Measurements from ENCODE around the gene DCN. TPM values are rescaled to one million over a fixed set of nuclear protein-coding genes. Genes with fewer than 3 reads are reported as not detected.
A peak's percentile ranks its signal among the peaks of the same experiment; 100 is the strongest.

The DCN gene
- polyA plus RNA-seq, 1 experiment: 4,723 TPM

DNA sequence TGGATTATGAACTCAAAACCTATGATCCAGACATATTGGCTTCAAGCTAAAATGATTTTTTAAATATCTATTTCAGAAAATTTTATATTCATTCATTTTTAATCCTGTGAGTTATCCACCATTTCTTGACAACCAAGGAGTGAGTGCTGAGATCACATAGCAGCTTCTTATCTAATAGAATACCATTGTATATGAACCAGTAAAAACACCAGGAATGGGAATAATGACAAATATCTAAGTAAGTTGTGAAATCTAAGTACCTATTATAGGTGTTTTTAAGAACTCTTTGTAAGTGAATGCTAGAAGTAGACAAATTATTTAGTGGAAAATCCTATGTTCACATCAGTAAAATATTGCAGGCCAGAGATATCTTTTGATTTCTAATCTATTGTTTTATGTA, 79.5 kb downstream of the DCN start:
- no peaks in the 10 kb centered on the region for H3K27me3 ChIP-seq (ENCODE audit: control insufficient read depth, insufficient read depth, low read length)
- H3K27ac ChIP-seq (ENCODE audit: low read depth, low read length): no peak overlapping the region
- CTCF ChIA-PET: no interaction called here
- TF ChIP-seq, protein P1, sequence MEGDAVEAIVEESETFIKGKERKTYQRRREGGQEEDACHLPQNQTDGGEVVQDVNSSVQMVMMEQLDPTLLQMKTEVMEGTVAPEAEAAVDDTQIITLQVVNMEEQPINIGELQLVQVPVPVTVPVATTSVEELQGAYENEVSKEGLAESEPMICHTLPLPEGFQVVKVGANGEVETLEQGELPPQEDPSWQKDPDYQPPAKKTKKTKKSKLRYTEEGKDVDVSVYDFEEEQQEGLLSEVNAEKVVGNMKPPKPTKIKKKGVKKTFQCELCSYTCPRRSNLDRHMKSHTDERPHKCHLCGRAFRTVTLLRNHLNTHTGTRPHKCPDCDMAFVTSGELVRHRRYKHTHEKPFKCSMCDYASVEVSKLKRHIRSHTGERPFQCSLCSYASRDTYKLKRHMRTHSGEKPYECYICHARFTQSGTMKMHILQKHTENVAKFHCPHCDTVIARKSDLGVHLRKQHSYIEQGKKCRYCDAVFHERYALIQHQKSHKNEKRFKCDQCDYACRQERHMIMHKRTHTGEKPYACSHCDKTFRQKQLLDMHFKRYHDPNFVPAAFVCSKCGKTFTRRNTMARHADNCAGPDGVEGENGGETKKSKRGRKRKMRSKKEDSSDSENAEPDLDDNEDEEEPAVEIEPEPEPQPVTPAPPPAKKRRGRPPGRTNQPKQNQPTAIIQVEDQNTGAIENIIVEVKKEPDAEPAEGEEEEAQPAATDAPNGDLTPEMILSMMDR (IDR thresholded peaks at IDR 0.05; ENCODE audit: low read depth, low read length): no peak
- DNase-seq (ENCODE audit: low read depth, low spot score): no peak
- POLR2A ChIA-PET: no interaction called here
- H3K4me3 ChIP-seq (ENCODE audit: low read depth, low read length): no peak overlapping the region
- no peaks in the 10 kb centered on the region for H3K9me3 ChIP-seq (ENCODE audit: control insufficient read depth, insufficient read depth, low read length)

DNA sequence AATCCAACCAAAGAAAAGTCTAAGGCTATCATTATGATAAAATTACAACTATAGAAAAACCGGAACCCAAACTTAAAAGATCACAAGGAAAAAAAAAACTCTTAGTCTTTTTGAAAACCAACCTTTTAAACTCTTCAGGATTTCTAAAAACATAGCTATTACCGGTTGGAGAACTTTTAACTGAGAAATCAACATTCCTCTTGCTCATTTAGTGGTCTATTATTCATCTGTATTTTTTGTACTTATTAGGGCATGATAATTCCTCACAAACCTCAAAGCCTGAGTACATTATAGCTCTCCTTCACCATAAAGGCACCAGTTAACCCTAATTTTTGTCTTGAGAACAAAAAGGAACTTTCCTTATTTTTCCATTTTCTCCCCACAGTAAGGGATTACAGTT, 81.7 kb downstream of the DCN start:
- no peak for DNase-seq (ENCODE audit: low read depth, low spot score)
- Histone ChIP-seq H3K9me3 (ENCODE audit: control insufficient read depth, insufficient read depth, low read length) (no peaks in the 10 kb centered on the region), H3K4me3 (ENCODE audit: low read depth, low read length) (no peak overlapping the region), H3K27ac (ENCODE audit: low read depth, low read length) (no peak overlapping the region), H3K27me3 (ENCODE audit: control insufficient read depth, insufficient read depth, low read length) (no peaks in the 10 kb centered on the region)
- CTCF ChIA-PET: interaction anchor here (0.6 to 1.1 kb wide), 2 partner anchors 123 kb away, joined by 5 to 6 read pairs; no protein-coding TSS in a partner anchor
- TF ChIP-seq, protein P1 (IDR thresholded peaks at IDR 0.05; ENCODE audit: low read depth, low read length): no peak
- POLR2A ChIA-PET: no interaction called here

- H3K27me3 ChIP-seq (ENCODE audit: control insufficient read depth, insufficient read depth, low read length): no peaks in the 10 kb centered on the region
- CTCF ChIA-PET: interaction anchor here (0.8 to 2.4 kb wide), 3 partner anchors 9 to 121 kb away, joined by 3 to 21 read pairs (median 3); no protein-coding TSS in a partner anchor
- TF ChIP-seq, protein P1 (IDR thresholded peaks at IDR 0.05; ENCODE audit: low read depth, low read length): no peak
- no peak overlapping the region for H3K27ac ChIP-seq (ENCODE audit: low read depth, low read length)
- H3K9me3 ChIP-seq (ENCODE audit: control insufficient read depth, insufficient read depth, low read length): no peaks in the 10 kb centered on the region
- DNase-seq (ENCODE audit: low read depth, low spot score): no peak
- no peak overlapping the region for H3K4me3 ChIP-seq (ENCODE audit: low read depth, low read length)
- POLR2A ChIA-PET: interaction anchor here (1.0 to 1.3 kb wide), 2 partner anchors 9 to 256 kb away, joined by 3 to 4 read pairs; no protein-coding TSS in a partner anchor
Observed at GRCh38 chr12:91099836-91100235, 82.8 kb downstream of the DCN start.

- no peak for DNase-seq (ENCODE audit: low read depth, low spot score)
- no peak overlapping the region for H3K27ac ChIP-seq (ENCODE audit: low read depth, low read length)
- no peaks in the 10 kb centered on the region for H3K9me3 ChIP-seq (ENCODE audit: control insufficient read depth, insufficient read depth, low read length)
- H3K4me3 ChIP-seq (ENCODE audit: low read depth, low read length): no peak overlapping the region
- TF ChIP-seq, protein P1 (IDR thresholded peaks at IDR 0.05; ENCODE audit: low read depth, low read length): no peak
- H3K27me3 ChIP-seq (ENCODE audit: control insufficient read depth, insufficient read depth, low read length): no peaks in the 10 kb centered on the region
- ChIA-PET CTCF (interaction anchor here (0.8 to 2.4 kb wide), 3 partner anchors 10 to 121 kb away, joined by 3 to 21 read pairs (median 3); no protein-coding TSS in a partner anchor), POLR2A (interaction anchor here (1.0 to 1.3 kb wide), 2 partner anchors 9 to 256 kb away, joined by 3 to 4 read pairs; no protein-coding TSS in a partner anchor)
Observed at GRCh38 chr12:91099341-91099740, 83.3 kb downstream of the DCN start.

DNA sequence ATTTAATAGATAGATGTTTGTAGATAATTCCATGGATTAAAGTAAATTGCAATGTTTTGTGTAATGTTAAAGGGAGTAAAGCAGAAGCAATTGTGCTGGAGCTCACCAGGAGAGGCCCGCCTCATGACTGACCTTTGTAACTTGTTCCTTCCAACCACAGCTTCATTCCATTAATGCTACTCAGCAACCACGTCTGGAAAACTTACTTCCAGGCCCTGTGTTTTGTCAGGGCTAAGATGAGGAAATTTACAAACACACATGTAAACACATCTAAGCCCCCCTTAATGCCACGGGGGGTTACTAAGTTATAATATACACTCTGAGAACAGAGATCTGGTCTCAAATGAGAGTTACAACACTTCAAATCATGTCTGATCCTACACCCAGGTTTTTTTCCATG, 83.7 kb downstream of the DCN start:
- no peak overlapping the region for H3K27ac ChIP-seq (ENCODE audit: low read depth, low read length)
- H3K4me3 ChIP-seq (ENCODE audit: low read depth, low read length): no peak overlapping the region
- H3K9me3 ChIP-seq (ENCODE audit: control insufficient read depth, insufficient read depth, low read length): no peaks in the 10 kb centered on the region
- TF ChIP-seq, protein P1 (IDR thresholded peaks at IDR 0.05; ENCODE audit: low read depth, low read length): no peak
- ChIA-PET CTCF (interaction anchor here (1.1 to 2.4 kb wide), 2 partner anchors 10 to 13 kb away, joined by 3 to 21 read pairs; no protein-coding TSS in a partner anchor), POLR2A (interaction anchor here (0.6 to 1.3 kb wide), 3 partner anchors 8 to 257 kb away, joined by 3 to 4 read pairs (median 3); no protein-coding TSS in a partner anchor)
- H3K27me3 ChIP-seq (ENCODE audit: control insufficient read depth, insufficient read depth, low read length): no peaks in the 10 kb centered on the region
- peak; percentile 78 for DNase-seq (ENCODE audit: low read depth, low spot score)
